ENCODE results near the gene ADAMTS12. TPM values are rescaled to one million over a fixed set of nuclear protein-coding genes. Genes with fewer than 3 reads are reported as not detected.
"Not testable (repeated sequence)": the region's sequence is repeated elsewhere in the genome, so short reads cannot be mapped to it uniquely, and the experiment has no call there.

ADAMTS12 gene
- total and polyA plus RNA-seq, 8 donors, result 0.31 to 4.2 (median 0.40) TPM

DNA sequence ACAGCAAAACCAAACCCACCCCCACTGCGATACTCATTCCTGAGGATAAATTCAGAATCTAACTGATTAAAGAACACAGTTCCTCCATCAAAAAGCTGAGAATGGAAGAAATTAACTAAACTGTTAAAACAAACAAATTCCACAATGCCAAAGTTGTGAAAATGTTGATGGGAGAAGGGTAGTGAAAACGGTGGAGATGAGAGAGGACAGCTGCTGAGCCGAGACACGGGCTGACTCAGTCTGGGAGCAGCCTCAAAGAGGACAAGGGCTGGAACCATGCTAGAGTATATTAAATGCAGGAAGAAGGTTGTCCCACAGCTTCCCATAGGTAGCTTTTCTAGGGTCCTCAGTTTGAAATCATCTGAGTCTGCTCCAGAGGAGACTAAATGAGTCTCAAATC lies 14.3 kb downstream of the ADAMTS12 start:
- intact Hi-C loops (cut with DNase I), result no loop called here
- Histone ChIP-seq H3K4me1 (no peaks in the 10 kb centered on the region), H3K9me3 (no peaks in the 10 kb centered on the region), H3K36me3 (no peaks in the 10 kb centered on the region), H3K27me3 (no peaks in the 10 kb centered on the region), H3K27ac (no peak overlapping the region), H3K4me3 (no peak overlapping the region)
- no peak for FAIRE-seq
- TF ChIP-seq, protein P1, sequence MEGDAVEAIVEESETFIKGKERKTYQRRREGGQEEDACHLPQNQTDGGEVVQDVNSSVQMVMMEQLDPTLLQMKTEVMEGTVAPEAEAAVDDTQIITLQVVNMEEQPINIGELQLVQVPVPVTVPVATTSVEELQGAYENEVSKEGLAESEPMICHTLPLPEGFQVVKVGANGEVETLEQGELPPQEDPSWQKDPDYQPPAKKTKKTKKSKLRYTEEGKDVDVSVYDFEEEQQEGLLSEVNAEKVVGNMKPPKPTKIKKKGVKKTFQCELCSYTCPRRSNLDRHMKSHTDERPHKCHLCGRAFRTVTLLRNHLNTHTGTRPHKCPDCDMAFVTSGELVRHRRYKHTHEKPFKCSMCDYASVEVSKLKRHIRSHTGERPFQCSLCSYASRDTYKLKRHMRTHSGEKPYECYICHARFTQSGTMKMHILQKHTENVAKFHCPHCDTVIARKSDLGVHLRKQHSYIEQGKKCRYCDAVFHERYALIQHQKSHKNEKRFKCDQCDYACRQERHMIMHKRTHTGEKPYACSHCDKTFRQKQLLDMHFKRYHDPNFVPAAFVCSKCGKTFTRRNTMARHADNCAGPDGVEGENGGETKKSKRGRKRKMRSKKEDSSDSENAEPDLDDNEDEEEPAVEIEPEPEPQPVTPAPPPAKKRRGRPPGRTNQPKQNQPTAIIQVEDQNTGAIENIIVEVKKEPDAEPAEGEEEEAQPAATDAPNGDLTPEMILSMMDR (IDR thresholded peaks at IDR 0.05), result no peak
- no peak for DNase-seq
- WGBS, 2 donors, result 48 to 52% methylated on average over 4 of the region's 4 CpGs
- ATAC-seq, result no peak

- Histone ChIP-seq H3K27me3 (no peaks in the 10 kb centered on the region), H3K27ac (no peak overlapping the region), H3K9me3 (no peaks in the 10 kb centered on the region), H3K4me1 (no peaks in the 10 kb centered on the region), H3K4me3 (no peak overlapping the region), H3K36me3 (no peaks in the 10 kb centered on the region)
- FAIRE-seq (no peak), ATAC-seq (no peak), DNase-seq (no peak)
- 90 to 100% methylated on average over 1 of the region's 1 CpG for WGBS, 2 donors
- TF ChIP-seq, protein P1 (IDR thresholded peaks at IDR 0.05), result no peak
- intact Hi-C loops (cut with DNase I), result no loop called here
These were observed 24.5 kb downstream of the ADAMTS12 start for GRCh38 chr5:33867241-33867640.

DNA sequence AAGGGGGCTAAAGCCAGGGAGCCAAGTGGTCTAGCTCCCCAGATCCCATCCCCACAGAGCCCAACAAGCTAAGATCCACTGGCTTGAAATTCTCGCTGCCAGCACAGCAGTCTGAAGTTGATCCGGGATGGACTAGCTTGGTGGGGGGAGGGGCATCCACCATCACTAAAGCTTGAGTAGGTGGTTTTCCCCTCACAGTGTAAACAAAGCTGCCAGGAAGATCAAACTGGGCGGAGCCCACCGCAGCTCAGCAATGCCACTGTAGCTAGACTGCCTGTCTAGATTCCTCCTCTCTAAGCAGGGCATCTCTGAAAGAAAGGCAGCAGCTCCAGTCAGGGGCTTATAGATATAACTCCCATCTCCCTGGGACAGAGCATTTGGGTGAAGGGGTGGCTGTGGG lies 32.6 kb downstream of the ADAMTS12 start:
- H3K36me3 ChIP-seq; FAIRE-seq; H3K4me1 ChIP-seq; ATAC-seq; DNase-seq; H3K4me3 ChIP-seq; H3K9me3 ChIP-seq; H3K27me3 ChIP-seq; H3K27ac ChIP-seq; intact Hi-C loops (cut with DNase I): not testable (repeated sequence)
- 21 to 29% methylated on average over 4 of the region's 4 CpGs for WGBS, 2 donors

DNA sequence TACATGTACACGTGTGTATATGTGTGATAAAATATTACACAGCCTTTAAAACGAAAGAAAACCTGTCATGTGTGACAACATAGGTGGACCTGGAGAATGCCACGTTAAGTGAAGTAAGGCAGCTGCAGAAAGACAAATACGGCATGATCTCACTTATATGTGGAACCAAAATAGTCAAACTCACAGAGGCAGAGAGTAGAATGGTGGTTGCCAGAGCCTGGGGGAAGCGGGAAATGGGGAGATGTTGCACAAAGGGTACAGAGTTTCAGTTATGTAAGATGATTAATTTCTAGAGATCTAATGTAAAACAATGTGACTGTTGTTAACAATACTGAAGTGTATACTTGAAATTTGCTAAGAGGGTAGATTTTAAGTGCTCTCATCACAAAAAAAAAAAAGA lies 34.8 kb downstream of the ADAMTS12 start:
- no peaks in the 10 kb centered on the region for H3K9me3 ChIP-seq
- no peaks in the 10 kb centered on the region for H3K27me3 ChIP-seq
- FAIRE-seq (no peak), DNase-seq (no peak), ATAC-seq (no peak)
- TF ChIP-seq, protein P1 (IDR thresholded peaks at IDR 0.05), result no peak
- H3K4me1 ChIP-seq, result no peaks in the 10 kb centered on the region
- H3K36me3 ChIP-seq, result no peaks in the 10 kb centered on the region
- intact Hi-C loops (cut with DNase I), result no loop called here
- 57 to 66% methylated on average over 5 of the region's 5 CpGs for WGBS, 2 donors
- H3K27ac ChIP-seq, result no peak overlapping the region
- H3K4me3 ChIP-seq, result no peak overlapping the region

- H3K4me1 ChIP-seq, result no peaks in the 10 kb centered on the region
- no peaks in the 10 kb centered on the region for H3K9me3 ChIP-seq
- ATAC-seq, result no peak
- H3K27me3 ChIP-seq, result no peaks in the 10 kb centered on the region
- no peak overlapping the region for H3K27ac ChIP-seq
- DNase-seq, result no peak
- H3K36me3 ChIP-seq, result no peaks in the 10 kb centered on the region
- TF ChIP-seq, protein P1 (IDR thresholded peaks at IDR 0.05), result no peak
- intact Hi-C loops (cut with DNase I), result no loop called here
- no peak overlapping the region for H3K4me3 ChIP-seq
- 63 to 69% methylated on average over 4 of the region's 4 CpGs for WGBS, 2 donors
- FAIRE-seq, result no peak
These were observed 36.4 kb downstream of the ADAMTS12 start for GRCh38 chr5:33855396-33855795.

DNA sequence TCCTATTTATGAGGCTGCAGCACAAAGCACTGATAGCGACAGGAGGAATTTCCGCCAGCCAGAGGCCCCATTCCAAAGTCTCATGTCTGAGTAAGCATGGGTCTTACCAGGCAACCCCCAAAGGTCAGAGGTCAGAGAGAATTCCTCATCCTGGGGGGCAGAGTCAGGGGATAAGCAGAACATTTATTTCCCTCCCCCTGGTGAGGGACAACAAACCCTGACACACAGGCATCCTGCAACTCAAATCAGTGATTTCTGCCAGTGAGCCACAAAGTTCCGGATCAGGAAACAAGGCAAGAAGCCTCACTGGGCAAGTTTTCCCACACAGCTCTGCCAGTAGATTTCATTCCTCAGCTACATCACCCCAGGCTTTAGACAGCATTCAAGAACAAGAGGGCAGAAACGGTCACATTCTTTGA lies 37.0 kb downstream of the ADAMTS12 start:
- FAIRE-seq, result no peak
- ATAC-seq, result no peak
- no peaks in the 10 kb centered on the region for H3K4me1 ChIP-seq
- no peaks in the 10 kb centered on the region for H3K36me3 ChIP-seq
- intact Hi-C loops (cut with DNase I), result no loop called here
- no peak overlapping the region for H3K4me3 ChIP-seq
- H3K27me3 ChIP-seq, result no peaks in the 10 kb centered on the region
- no peak overlapping the region for H3K27ac ChIP-seq
- H3K9me3 ChIP-seq, result no peaks in the 10 kb centered on the region
- TF ChIP-seq, protein P1 (IDR thresholded peaks at IDR 0.05), result no peak
- no peak for DNase-seq
- 54 to 63% methylated on average over 4 of the region's 4 CpGs for WGBS, 2 donors
